ENCODE data around the gene INSR. TPM values are rescaled to one million over a fixed set of nuclear protein-coding genes. Genes with fewer than 3 reads are reported as not detected.
"Not testable (repeated sequence)": the region's sequence is repeated elsewhere in the genome, so short reads cannot be mapped to it uniquely, and the experiment has no call there.

INSR gene
- total RNA-seq, 1 experiment from 2014 or later = 2.5 TPM

DNA sequence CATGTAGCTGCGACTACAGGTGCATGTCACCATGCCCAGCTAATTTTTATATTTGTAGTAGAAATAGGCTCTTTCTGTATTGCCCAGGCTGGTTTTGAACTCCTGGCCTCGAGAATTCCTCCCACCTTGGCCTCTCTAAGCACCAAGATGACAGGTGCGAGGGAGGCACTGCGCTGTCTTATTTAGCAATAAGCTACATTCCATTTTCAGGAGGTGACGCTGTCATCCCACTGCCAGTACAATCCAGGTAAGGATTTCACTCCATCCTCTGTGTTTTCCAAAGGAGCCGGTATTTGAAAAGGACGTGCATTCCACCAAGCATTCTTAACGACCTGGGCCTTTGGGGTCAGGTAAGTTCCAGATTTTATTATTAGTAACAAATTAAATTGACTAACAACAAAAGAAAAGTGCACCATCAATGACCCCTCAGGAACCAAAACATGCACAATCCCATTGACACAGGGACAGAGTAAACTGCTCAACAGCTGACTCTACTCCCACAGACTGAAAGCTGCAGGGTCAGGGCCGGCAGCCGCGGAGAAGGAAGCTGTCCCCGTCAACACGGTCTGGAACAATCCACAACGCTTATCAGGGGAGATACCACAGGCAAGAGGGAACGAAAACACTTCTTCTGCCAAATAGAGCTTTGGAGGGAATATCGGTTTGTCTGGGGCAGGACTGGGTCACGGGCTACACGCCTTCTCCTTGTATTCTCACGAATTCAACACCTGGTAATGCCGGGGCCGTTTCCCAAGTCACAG, 82.8 kb downstream of the INSR start:
- TF ChIP-seq, protein P1, sequence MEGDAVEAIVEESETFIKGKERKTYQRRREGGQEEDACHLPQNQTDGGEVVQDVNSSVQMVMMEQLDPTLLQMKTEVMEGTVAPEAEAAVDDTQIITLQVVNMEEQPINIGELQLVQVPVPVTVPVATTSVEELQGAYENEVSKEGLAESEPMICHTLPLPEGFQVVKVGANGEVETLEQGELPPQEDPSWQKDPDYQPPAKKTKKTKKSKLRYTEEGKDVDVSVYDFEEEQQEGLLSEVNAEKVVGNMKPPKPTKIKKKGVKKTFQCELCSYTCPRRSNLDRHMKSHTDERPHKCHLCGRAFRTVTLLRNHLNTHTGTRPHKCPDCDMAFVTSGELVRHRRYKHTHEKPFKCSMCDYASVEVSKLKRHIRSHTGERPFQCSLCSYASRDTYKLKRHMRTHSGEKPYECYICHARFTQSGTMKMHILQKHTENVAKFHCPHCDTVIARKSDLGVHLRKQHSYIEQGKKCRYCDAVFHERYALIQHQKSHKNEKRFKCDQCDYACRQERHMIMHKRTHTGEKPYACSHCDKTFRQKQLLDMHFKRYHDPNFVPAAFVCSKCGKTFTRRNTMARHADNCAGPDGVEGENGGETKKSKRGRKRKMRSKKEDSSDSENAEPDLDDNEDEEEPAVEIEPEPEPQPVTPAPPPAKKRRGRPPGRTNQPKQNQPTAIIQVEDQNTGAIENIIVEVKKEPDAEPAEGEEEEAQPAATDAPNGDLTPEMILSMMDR (IDR thresholded peaks at IDR 0.05) = no peak
- TF ChIP-seq SIN3A (IDR thresholded peaks at IDR 0.05; ENCODE audit: borderline replicate concordance, insufficient read depth, low read depth, low read length) = no peak
- no peak for TF ChIP-seq POLR2AphosphoS5 (IDR thresholded peaks at IDR 0.05; ENCODE audit: low read depth, low read length)
- TF ChIP-seq, protein P2, sequence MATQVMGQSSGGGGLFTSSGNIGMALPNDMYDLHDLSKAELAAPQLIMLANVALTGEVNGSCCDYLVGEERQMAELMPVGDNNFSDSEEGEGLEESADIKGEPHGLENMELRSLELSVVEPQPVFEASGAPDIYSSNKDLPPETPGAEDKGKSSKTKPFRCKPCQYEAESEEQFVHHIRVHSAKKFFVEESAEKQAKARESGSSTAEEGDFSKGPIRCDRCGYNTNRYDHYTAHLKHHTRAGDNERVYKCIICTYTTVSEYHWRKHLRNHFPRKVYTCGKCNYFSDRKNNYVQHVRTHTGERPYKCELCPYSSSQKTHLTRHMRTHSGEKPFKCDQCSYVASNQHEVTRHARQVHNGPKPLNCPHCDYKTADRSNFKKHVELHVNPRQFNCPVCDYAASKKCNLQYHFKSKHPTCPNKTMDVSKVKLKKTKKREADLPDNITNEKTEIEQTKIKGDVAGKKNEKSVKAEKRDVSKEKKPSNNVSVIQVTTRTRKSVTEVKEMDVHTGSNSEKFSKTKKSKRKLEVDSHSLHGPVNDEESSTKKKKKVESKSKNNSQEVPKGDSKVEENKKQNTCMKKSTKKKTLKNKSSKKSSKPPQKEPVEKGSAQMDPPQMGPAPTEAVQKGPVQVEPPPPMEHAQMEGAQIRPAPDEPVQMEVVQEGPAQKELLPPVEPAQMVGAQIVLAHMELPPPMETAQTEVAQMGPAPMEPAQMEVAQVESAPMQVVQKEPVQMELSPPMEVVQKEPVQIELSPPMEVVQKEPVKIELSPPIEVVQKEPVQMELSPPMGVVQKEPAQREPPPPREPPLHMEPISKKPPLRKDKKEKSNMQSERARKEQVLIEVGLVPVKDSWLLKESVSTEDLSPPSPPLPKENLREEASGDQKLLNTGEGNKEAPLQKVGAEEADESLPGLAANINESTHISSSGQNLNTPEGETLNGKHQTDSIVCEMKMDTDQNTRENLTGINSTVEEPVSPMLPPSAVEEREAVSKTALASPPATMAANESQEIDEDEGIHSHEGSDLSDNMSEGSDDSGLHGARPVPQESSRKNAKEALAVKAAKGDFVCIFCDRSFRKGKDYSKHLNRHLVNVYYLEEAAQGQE (IDR thresholded peaks at IDR 0.05; ENCODE audit: insufficient read depth in 1 of 2, low read depth in 2 of 2, low read length in 1 of 2) = no peak
- TF ChIP-seq TCF7L2 (IDR thresholded peaks at IDR 0.05; ENCODE audit: low read depth, low read length) = no peak
- no peak for ATAC-seq
- in situ Hi-C loops (cut with HindIII; ENCODE audit: low pct_unique_long_range_greater_than_20kb, low sequenced_read_pairs) (no loop called here), intact Hi-C loops (cut with micrococcal nuclease; ENCODE audit: unreplicated experiment) (no loop called here)
- no peaks in the 10 kb centered on the region for H3K4me1 ChIP-seq (ENCODE audit: control insufficient read depth, insufficient read depth, low read length)
- POLR2A ChIA-PET = interaction anchor here (0.6 kb wide), 1 partner anchor 21 kb away, joined by 10 read pairs; no protein-coding TSS in a partner anchor
- H3K27ac ChIP-seq (ENCODE audit: low read length) = no peak overlapping the region
- BruUV-seq (replicated peaks) = no TSS peak
- H3K4me3 ChIP-seq (ENCODE audit: low read depth in 2 of 2, low read length in 2 of 2) = no peak overlapping the region
- H3K36me3 ChIP-seq (ENCODE audit: control insufficient read depth, insufficient read depth, low read length) = no peaks in the 10 kb centered on the region
- CTCF ChIA-PET = no interaction called here
- no peaks in the 10 kb centered on the region for H3K9me3 ChIP-seq (ENCODE audit: control insufficient read depth, insufficient read depth, low read depth, low read length)
- DNase-seq (ENCODE audit: low read depth, low spot score) = no peak
- no peaks in the 10 kb centered on the region for H3K27me3 ChIP-seq (ENCODE audit: control insufficient read depth, insufficient read depth, low read length)

DNA sequence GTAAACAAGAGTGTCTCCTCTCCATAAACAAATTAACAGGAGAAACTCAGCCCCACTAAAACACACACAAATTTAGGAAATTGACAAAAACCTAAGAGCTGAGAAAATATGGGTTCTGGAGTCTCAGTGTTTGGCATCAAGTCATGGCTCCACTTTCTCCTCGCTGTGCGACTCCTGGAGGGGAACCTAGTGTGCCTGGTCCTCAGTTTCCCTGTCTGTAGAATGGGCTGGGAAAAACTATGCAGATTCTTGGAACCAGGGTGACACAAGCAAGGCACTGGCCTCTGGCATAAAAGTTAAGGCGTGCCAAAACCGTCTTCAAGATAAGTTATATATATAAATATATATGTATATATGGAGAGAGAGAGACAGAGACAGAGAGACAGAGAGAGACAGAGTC, 83.9 kb downstream of the INSR start:
- in situ Hi-C loops (cut with HindIII; ENCODE audit: low pct_unique_long_range_greater_than_20kb, low sequenced_read_pairs) = no loop called here
- no peaks in the 10 kb centered on the region for H3K36me3 ChIP-seq (ENCODE audit: control insufficient read depth, insufficient read depth, low read length)
- BruUV-seq (replicated peaks) = no TSS peak
- CTCF ChIA-PET = no interaction called here
- intact Hi-C loops (cut with micrococcal nuclease; ENCODE audit: unreplicated experiment) = no loop called here
- no peak for ATAC-seq
- no peak overlapping the region for H3K27ac ChIP-seq (ENCODE audit: low read length)
- H3K4me1 ChIP-seq (ENCODE audit: control insufficient read depth, insufficient read depth, low read length) = no peaks in the 10 kb centered on the region
- no peak overlapping the region for H3K4me3 ChIP-seq (ENCODE audit: low read depth in 2 of 2, low read length in 2 of 2)
- no peak for DNase-seq (ENCODE audit: low read depth, low spot score)
- POLR2A ChIA-PET = interaction anchor here (0.6 kb wide), 1 partner anchor 442 kb away, joined by 4 read pairs; no protein-coding TSS in a partner anchor
- no peaks in the 10 kb centered on the region for H3K27me3 ChIP-seq (ENCODE audit: control insufficient read depth, insufficient read depth, low read length)
- TF ChIP-seq POLR2AphosphoS5 (IDR thresholded peaks at IDR 0.05; ENCODE audit: low read depth, low read length) (no peak), TCF7L2 (IDR thresholded peaks at IDR 0.05; ENCODE audit: low read depth, low read length) (no peak), SIN3A (IDR thresholded peaks at IDR 0.05; ENCODE audit: borderline replicate concordance, insufficient read depth, low read depth, low read length) (no peak)
- TF ChIP-seq, protein P2 (IDR thresholded peaks at IDR 0.05; ENCODE audit: insufficient read depth in 1 of 2, low read depth in 2 of 2, low read length in 1 of 2) = no peak
- TF ChIP-seq, protein P1 (IDR thresholded peaks at IDR 0.05) = no peak
- no peaks in the 10 kb centered on the region for H3K9me3 ChIP-seq (ENCODE audit: control insufficient read depth, insufficient read depth, low read depth, low read length)

GRCh38 chr19:7209597-7210325, 84.5 kb downstream of the INSR start:
- CTCF ChIA-PET; H3K4me1 ChIP-seq (ENCODE audit: control insufficient read depth, insufficient read depth, low read length); in situ Hi-C loops (cut with HindIII; ENCODE audit: low pct_unique_long_range_greater_than_20kb, low sequenced_read_pairs); H3K4me3 ChIP-seq (ENCODE audit: low read depth in 2 of 2, low read length in 2 of 2); intact Hi-C loops (cut with micrococcal nuclease; ENCODE audit: unreplicated experiment); DNase-seq (ENCODE audit: low read depth, low spot score); H3K27ac ChIP-seq (ENCODE audit: low read length); H3K36me3 ChIP-seq (ENCODE audit: control insufficient read depth, insufficient read depth, low read length); BruUV-seq (replicated peaks); ATAC-seq; H3K9me3 ChIP-seq (ENCODE audit: control insufficient read depth, insufficient read depth, low read depth, low read length); H3K27me3 ChIP-seq (ENCODE audit: control insufficient read depth, insufficient read depth, low read length): not testable (repeated sequence)
- POLR2A ChIA-PET = interaction anchor here (0.5 kb wide), 1 partner anchor 183 kb away, joined by 4 read pairs; no protein-coding TSS in a partner anchor

Data from Panc1 (cell line).